Stimulated activated CD8-positive, alpha-beta memory T cell treated with anti-CD3 and anti-CD28 coated beads, Interleukin-2, amount 100 ng/mL, for 1 hour (primary cell): ENCODE results near the gene DNAJB8.

Source experiments
- DNase-seq, 2 donors: peaks; one replicate each; pipeline ENCODE4 v3.0.0-alpha.2; 2020; ENCODE audit warnings: low read depth in 2 of 2

DNAJB8 gene

GRCh38 chr3:128482666-128483656 is 16.3 kb upstream of the DNAJB8 start:
- DNase-seq: no peak

GRCh38 chr3:128482175-128482574 is 15.5 kb upstream of the DNAJB8 start:
- no peak for DNase-seq

- no peak for DNase-seq
These were observed 14.8 kb upstream of the DNAJB8 start for GRCh38 chr3:128481438-128481942.

- DNase-seq: no peak
These were observed 14.2 kb upstream of the DNAJB8 start for GRCh38 chr3:128480717-128481437.

GRCh38 chr3:128480278-128480677 is 13.6 kb upstream of the DNAJB8 start:
- DNase-seq: no peak

GRCh38 chr3:128479558-128480086 is 12.9 kb upstream of the DNAJB8 start:
- no peak for DNase-seq

GRCh38 chr3:128478576-128479506 is 12.2 kb upstream of the DNAJB8 start:
- DNase-seq: no peak

GRCh38 chr3:128476659-128477058 is 10.0 kb upstream of the DNAJB8 start:
- no peak for DNase-seq

GRCh38 chr3:128475355-128475754 is 8.7 kb upstream of the DNAJB8 start:
- no peak for DNase-seq

- DNase-seq: no peak
These were observed 7.0 kb upstream of the DNAJB8 start for GRCh38 chr3:128473737-128474136.

- DNase-seq: no peak
These were observed 6.5 kb upstream of the DNAJB8 start for GRCh38 chr3:128473180-128473519.

GRCh38 chr3:128472449-128473179 is 5.9 kb upstream of the DNAJB8 start:
- DNase-seq: no peak

- DNase-seq: no peak
These were observed 5.0 kb upstream of the DNAJB8 start for GRCh38 chr3:128471720-128472119.

- no peak for DNase-seq
These were observed 4.4 kb upstream of the DNAJB8 start for GRCh38 chr3:128471110-128471509.

- DNase-seq: no peak
These were observed 3.6 kb upstream of the DNAJB8 start for GRCh38 chr3:128470134-128470899.

GRCh38 chr3:128469556-128469955 is 2.9 kb upstream of the DNAJB8 start:
- no peak for DNase-seq

GRCh38 chr3:128468791-128469527 is 2.3 kb upstream of the DNAJB8 start:
- no peak for DNase-seq

GRCh38 chr3:128468285-128468790 is 1.6 kb upstream of the DNAJB8 start:
- no peak for DNase-seq

GRCh38 chr3:128464702-128465101 is 2.0 kb downstream of the DNAJB8 start:
- DNase-seq: no peak
